Measurements from ENCODE around the gene VSX1.

Gene VSX1

DNA sequence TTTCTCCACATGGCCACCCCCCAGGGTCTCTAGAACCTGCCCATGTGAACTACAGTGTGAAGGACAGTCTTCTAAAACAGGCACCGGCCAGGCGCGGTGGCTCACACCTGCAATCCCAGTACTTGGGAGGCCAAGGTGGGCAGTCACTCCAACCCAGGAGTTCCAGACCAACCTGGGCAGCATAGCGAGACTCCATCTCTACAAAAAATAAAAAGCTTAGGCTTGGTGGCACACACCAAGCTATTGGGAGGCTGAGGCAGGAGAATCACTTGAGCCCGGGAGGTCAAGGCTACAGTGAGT lies 37.7 kb downstream of the VSX1 start:
- TF ChIP-seq SIN3A (IDR thresholded peaks at IDR 0.05; ENCODE audit: borderline replicate concordance, insufficient read depth, low read length) (no peak), FOXP2 (optimal IDR thresholded peaks at IDR 0.05; ENCODE audit: borderline replicate concordance, extremely low read depth, extremely low read length, insufficient read depth) (no peak), POLR2AphosphoS5 (IDR thresholded peaks at IDR 0.05; ENCODE audit: low read depth, low read length) (no peak), TAF1 (IDR thresholded peaks at IDR 0.05; ENCODE audit: borderline replicate concordance, insufficient read depth, low read length) (no peak)
- TF ChIP-seq, protein P1, sequence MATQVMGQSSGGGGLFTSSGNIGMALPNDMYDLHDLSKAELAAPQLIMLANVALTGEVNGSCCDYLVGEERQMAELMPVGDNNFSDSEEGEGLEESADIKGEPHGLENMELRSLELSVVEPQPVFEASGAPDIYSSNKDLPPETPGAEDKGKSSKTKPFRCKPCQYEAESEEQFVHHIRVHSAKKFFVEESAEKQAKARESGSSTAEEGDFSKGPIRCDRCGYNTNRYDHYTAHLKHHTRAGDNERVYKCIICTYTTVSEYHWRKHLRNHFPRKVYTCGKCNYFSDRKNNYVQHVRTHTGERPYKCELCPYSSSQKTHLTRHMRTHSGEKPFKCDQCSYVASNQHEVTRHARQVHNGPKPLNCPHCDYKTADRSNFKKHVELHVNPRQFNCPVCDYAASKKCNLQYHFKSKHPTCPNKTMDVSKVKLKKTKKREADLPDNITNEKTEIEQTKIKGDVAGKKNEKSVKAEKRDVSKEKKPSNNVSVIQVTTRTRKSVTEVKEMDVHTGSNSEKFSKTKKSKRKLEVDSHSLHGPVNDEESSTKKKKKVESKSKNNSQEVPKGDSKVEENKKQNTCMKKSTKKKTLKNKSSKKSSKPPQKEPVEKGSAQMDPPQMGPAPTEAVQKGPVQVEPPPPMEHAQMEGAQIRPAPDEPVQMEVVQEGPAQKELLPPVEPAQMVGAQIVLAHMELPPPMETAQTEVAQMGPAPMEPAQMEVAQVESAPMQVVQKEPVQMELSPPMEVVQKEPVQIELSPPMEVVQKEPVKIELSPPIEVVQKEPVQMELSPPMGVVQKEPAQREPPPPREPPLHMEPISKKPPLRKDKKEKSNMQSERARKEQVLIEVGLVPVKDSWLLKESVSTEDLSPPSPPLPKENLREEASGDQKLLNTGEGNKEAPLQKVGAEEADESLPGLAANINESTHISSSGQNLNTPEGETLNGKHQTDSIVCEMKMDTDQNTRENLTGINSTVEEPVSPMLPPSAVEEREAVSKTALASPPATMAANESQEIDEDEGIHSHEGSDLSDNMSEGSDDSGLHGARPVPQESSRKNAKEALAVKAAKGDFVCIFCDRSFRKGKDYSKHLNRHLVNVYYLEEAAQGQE (IDR thresholded peaks at IDR 0.05; ENCODE audit: insufficient read depth in 1 of 2, low read depth in 2 of 2, low read length in 2 of 2): no peak

DNA sequence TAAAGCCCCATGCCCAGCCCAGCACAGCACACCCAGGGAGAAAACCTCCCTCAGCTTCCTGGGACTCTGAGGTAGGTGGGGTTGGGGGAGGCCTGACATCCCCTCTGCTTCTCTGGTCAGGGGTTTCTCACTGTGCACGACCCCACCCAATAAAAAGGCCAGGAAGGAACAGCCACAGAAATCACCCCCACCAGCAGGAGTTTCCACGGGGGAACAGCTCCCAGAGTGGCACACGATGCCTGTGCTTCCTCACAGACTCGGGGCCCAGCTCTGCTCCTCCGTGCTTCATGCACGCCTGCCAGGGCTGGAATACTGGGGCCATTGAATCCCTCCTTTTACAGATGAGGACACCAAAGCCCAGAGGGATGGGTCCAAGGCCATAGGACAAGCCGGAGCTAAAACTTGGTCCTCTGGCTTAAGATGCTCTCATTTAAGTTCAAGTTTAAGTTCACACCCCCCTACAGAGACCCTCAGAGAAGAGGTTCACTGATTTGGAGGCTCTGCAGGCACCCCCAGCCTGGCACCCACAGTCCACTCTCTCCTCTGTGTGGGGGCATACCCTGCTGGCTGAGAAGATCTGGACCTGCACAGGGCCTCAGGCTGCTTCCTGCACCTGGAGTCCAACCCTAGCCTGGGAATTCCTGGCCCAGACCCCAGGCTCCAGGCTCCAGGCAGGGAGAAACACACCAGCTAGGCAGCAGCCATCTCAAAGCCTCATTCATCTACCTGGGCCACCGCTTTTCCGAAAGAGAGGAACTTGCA lies 38.3 kb downstream of the VSX1 start:
- TF ChIP-seq, protein P1 (IDR thresholded peaks at IDR 0.05; ENCODE audit: insufficient read depth in 1 of 2, low read depth in 2 of 2, low read length in 2 of 2): no peak
- no peak for TF ChIP-seq POLR2AphosphoS5 (IDR thresholded peaks at IDR 0.05; ENCODE audit: low read depth, low read length)

DNA sequence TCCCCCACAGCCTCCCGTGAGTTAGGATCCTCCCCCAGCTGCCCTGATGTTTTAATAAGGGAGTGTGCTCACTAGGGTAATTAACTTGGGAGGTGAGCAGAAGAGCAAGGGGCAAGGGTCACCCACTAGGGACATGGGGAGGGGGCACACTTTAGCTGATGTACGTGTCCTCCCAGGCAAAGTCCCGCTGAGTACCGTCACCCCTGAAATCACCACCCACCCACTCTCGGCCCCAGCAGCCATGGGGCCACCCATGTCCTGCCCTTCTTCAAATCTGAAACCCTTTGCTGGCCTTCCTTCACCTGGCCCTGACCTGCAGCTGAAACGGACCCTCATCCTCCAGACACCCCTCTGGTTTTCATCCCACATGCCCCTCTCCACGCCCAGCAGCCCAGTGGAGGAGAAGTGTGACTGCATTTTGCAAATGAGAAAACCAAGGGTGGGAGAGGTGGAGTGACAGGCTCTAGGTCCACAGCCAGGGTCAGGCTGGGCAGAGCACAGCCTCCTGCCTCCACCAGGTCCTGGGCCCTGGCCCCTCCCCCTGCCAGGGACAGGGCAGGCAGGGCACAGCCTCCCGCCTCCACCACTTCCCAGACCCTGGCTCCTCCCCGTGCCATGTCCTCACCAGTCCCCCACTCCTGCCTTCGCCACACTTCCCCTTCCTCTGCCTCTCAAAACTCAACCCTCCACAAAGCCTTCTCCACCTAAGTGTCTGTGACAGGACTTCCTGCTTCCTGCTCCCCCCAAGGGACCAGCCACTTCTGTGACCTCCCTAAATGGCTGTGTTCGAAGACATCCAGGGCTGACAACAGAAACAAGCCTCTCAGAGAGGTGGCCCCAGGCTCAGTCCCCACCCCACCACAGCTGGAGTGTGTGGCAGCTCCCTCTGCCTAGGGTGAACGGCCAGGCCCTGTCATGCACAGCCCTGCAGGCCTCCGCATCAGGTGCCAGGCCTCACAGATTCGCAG lies 39.1 kb downstream of the VSX1 start:
- TF ChIP-seq, protein P1 (IDR thresholded peaks at IDR 0.05; ENCODE audit: insufficient read depth in 1 of 2, low read depth in 2 of 2, low read length in 2 of 2): no peak
- TF ChIP-seq TAF1 (IDR thresholded peaks at IDR 0.05; ENCODE audit: borderline replicate concordance, insufficient read depth, low read length) (no peak), FOXP2 (optimal IDR thresholded peaks at IDR 0.05; ENCODE audit: borderline replicate concordance, extremely low read depth, extremely low read length, insufficient read depth) (no peak), SIN3A (IDR thresholded peaks at IDR 0.05; ENCODE audit: borderline replicate concordance, insufficient read depth, low read length) (no peak), POLR2AphosphoS5 (IDR thresholded peaks at IDR 0.05; ENCODE audit: low read depth, low read length) (no peak)

DNA sequence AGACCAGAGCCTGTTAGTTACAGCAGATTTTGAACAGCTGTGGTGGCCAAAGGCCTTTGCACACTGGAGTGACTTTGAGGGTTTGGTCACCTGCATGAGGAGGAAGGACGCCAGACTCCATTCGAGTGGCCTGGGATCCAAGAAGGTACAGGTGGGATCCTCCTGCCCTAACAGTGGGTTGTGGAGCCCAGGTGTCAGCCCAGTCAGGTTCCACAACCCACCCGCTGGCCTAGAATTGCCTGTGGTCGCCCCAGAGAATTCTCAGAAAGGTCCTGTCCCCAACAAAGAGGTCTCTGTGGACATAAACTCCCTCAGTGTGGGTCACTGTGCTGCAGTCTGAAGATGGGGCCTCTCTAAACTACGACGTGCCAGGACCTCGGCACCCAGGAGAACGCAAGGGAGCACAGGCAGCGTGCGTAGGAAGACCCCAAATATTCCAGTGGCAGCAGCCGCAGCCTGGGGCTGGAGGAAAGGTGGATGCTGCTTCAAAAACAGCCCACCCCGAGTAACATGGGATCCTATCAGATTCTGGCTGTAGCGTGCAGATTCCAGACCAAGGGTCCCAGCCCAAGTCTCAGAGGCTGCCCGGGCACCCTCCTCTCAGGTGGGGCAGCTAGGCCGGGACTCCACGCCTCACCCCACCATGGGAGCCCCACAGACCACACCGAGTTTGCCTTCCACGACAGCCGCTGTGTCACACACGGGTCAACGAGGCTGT lies 40.0 kb downstream of the VSX1 start:
- TF ChIP-seq SIN3A (IDR thresholded peaks at IDR 0.05; ENCODE audit: borderline replicate concordance, insufficient read depth, low read length) (no peak), FOXP2 (optimal IDR thresholded peaks at IDR 0.05; ENCODE audit: borderline replicate concordance, extremely low read depth, extremely low read length, insufficient read depth) (no peak), TAF1 (IDR thresholded peaks at IDR 0.05; ENCODE audit: borderline replicate concordance, insufficient read depth, low read length) (no peak), POLR2AphosphoS5 (IDR thresholded peaks at IDR 0.05; ENCODE audit: low read depth, low read length) (no peak)
- TF ChIP-seq, protein P1 (IDR thresholded peaks at IDR 0.05; ENCODE audit: insufficient read depth in 1 of 2, low read depth in 2 of 2, low read length in 2 of 2): no peak

All from PFSK-1 (cell line).